HG02642 (cell line): ENCODE data around the gene C5orf58.
"Not testable (repeated sequence)": the region's sequence is repeated elsewhere in the genome, so short reads cannot be mapped to it uniquely, and the experiment has no call there.

Source experiments
- ATAC-seq: cut with Tn5 transposase; IDR thresholded peaks from one replicate; pipeline ENCODE4 v1.9.1; 2021; ENCODE audit warnings: mild to moderate bottlenecking; ENCODE audit not compliant: unreplicated experiment, poor library complexity

The C5orf58 gene

DNA sequence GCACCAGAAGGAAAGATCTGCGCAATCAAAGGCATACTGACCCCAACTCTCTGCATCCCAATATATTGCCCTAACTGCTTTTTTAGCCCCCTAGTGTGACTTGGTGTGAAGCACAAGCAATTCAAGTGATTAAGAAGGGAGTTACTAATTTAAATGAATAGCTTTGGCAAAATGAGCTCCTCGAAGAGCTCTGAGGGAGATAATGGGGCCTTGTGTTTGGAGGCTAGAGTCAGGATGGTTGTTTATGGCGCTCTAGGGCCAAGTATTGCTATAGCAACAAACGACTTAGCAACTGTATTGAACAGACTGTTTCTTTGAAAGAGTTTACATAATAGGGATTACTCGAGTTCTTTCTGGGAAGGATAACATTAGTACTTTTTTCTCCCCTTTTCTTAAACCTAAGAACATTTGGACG lies 11.5 kb upstream of the C5orf58 start:
- ATAC-seq = no peak

DNA sequence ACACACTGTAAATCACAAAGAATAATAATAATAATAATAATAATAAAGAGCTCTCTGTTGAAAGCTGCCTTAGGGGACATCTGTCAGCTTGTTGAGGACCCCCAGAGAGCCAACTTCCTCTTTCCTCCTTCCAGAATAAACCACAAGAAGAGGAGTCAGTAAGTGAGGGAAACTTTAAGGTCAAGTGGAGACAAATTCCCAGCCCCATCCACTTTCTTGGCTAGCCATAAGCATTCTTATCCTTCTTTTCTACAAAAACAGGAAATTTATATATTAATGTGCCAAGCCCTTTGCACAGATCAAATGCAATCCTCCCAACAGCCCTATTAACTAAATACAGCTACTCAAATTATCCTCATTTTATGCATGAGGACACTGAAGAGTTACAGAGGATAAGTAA lies 9.4 kb upstream of the C5orf58 start:
- no peak for ATAC-seq

DNA sequence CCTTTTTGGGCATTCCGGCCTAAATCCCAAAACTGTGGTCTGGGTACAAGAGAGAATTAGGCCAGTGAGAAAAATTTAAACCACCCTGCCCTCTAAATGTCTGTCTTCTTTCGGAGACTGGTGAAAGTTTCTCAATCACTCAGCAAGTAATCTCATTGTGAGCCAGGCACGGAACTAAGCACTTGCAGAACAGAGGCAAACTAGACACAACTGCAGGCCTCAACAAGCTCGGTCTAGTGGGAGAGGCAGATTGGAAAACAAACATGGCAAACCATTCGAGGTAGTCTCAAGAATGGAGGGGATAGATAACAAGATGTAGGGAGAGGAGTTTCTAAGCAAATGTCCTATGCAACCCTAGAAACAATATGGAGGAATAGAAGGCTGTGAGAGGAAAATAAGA lies 8.9 kb upstream of the C5orf58 start:
- no peak for ATAC-seq

DNA sequence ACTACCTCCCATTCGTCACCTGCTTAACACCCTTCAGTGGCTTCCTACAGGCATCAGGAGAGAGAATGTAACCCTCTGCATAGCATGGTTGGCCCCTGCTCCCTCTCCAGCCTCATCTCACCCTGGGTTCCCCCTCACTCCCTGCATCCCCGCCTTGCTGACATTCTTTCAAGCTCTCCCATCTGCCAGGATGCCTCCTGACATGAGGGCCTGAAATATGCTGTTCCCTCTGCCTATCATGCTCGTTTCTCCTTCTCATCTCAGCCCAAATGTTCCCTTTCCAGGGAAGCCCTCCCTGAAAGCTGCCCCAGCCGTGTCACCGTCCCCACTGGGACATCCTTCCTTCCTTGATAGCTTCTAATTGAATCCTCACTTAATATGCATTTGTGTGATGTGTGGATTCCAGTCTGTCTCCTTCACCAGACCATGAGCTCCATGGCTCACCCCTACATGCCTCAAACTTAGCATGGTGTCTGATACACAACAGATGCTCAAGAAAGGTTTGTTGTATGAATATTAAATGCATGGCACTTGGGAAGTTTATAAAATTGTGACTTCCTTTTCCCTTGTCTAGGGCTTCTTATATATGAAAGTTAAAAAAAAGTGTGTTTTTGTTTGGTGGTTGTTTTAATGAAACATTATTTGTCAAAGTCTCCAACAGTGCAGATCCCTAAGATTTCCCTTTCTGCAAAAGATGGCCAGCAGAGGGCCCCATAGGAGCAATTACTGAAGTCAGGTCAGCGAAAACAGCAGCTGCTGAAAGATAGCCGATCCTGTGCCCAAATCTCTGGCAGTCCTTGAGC lies 7.3 kb upstream of the C5orf58 start:
- no peak for ATAC-seq

DNA sequence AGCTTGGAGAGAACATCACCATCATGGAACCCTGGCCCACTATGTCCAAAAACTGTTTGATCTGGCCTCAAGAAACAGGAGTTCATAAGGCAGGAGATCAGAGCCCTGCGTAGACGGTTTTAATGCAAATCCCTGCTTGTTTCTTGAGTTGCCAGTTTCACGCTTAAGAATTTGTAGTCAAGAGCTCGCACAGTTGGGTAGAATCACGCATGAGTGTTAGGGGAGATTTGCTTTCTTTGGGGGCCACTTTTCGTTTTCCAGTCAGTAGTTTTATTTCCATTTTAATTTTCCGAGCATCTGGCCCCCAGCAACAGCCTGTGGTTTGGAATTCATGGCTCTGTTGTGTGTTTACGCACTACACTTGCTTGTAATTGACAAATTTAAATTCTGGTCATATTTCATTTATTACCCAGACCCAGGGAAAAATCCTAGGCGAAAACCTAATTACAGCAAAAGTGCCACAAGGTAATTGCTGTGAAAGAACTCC lies 6.6 kb upstream of the C5orf58 start:
- ATAC-seq = no peak

DNA sequence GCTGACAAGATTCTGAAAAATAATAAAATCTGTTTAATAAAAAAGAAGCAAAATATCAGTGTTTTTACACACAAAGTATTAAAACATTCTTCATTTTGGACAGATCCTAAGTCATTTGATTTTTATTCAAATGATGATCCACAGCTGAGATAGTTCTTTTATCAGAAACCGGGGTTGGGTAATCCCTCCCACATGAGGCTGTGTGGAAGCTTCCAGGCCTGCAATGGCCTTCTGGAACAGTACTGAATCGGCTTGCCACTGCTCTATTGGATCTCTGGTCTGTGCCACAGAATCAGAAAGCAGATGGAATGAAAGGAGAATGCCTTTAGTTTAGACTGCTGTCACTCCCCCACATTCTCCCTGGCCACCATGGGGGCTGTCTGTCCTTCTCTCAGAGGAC lies 6.1 kb upstream of the C5orf58 start:
- ATAC-seq = no peak

DNA sequence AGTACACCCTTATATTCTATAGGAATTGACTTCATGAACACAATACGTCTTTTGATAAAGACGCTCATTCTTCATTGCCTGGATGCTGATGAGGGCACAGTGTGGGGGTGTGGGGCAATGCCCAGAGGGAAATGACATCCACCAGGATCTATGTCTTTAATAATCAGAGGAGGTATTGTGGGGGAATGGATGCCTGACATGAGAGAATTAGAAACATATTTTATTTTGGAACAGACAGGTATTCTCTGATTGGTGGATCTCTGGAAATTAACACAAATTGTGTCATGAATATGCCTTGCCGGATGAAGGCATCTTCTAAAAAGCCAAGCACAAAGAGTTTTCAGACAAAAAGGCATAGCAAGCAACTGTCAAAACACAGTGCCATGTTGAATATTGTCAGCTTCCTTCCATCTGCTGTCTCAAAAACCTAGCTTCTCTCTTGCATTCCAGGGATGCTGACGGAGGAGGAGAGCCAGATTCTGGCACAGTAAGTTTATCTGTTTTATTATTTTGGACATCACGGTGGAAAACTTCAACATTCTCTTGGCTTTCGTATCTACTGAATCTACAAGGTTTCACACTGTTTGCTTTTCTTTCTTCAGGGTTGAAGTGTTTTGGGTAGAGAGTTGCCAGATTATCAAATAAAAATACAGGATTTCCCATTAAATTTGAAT lies 3.9 kb upstream of the C5orf58 start:
- ATAC-seq = no peak

DNA sequence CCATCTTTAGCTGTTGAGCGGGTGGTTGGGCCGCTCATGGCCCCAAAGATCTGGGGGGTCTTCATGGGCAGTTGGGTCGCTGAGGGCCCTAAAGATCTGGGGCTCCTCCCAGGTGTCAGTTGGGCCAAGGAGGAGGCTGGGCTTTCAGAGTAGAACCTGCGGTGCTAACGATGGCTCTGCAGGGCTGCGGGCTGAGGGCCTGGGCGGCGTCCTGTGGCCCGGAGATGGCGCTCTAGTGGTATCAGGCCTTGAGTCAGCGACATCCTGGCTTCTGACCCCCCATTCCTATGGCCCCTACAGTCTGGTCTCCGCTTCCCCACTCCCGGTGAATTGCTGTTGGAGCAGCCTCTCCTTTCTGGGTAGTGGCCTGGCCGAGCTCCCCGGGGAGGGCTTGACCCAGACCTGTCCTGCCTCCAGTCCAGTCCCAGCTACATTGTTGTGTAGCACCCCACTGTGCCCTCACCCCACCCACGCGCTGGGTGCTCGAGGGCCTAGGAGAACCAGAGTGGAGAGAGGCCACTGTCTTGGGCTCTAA lies 640 bp downstream of the C5orf58 start:
- no peak for ATAC-seq

DNA sequence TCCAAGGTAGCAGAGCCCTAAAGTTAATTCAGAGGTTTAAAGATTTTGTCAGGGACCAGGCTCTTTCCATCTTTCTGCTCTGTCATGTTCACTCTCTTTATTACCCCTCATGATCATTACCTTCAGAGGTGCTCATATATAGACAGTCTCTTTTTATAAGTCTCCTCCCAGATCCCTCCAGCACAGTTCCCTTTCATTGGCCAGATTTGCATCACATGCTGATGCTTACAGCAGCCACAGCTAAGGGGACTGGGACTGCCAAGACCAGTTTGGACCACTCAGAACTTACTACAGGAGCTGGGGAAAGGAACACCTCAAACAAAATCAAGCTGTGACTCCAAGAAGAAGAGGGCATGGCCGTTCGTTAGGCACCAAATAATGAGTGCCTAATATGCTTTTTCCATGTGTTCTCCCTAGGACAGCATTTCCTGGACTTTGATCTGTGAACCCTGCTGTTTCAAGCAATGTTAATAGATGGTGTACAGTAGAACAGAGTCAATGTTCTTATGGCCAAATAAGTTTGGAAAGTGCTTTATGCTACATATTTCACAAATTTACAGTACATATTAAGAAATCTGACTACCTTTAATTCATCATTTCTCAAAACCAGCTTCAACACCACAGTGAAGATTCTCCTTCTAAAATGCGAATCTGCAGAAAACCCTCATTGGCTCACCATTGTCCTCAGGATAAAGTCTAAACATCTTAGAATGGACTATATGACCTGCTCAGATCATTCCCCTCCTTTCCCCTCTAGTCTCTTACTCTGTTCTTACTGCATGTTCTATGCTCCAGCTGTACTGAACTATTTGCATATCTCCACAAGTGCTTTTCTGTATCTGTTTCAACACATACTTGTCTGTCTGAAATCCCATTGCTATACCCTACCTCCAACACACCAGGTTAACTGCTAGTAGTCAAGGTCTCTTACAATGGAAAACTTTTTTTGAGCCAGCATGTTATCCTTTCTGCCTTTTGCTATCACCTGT lies 3.4 kb downstream of the C5orf58 start:
- ATAC-seq = peak; percentile 61

DNA sequence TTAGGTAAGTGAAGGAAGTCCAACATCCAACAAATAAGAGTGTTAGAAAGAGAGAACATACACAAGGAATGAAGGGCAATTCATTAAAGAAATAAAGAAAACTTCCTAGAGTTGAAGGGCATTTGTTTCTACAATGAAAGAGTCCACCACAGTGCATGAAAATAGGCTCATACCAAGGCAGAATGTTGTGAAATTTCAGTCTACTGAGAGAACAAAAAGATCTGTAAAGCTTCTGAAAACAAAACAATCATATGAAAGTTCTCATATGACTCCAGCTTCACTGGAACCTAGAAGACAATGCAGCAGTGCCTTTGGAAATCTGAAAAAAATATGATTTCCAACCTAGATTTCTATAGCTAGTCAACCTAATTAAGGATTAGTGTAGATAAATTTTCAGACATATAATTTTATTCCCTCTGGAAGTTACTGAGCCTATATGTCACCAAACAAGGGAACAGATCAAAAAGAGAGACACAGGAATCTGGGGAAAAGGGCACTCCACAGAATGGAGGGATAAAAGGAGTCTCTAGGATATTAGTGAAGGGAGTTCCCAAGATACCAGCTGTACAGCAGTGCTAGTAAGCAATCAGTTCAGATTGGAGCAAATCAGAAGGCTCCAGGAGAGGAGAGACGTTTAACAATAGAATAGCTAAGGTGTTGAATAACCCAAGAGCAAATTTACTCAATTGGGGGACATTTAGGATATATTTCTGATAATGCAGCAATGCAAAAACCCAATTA lies 5.8 kb downstream of the C5orf58 start:
- no peak for ATAC-seq

DNA sequence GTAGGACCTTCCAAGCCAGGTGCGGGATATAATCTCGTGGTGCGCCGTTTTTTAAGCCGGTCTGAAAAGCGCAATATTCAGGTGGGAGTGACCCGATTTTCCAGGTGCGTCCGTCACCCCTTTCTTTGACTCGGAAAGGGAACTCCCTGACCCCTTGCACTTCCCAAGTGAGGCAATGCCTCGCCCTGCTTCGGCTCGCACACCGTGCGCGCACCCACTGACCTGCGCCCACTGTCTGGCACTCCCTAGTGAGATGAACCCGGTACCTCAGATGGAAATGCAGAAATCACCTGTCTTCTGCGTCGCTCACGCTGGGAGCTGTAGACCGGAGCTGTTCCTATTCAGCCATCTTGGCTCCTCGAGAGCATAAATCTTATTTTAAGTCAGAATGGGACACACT lies 12.7 kb downstream of the C5orf58 start:
- ATAC-seq = not testable (repeated sequence)

DNA sequence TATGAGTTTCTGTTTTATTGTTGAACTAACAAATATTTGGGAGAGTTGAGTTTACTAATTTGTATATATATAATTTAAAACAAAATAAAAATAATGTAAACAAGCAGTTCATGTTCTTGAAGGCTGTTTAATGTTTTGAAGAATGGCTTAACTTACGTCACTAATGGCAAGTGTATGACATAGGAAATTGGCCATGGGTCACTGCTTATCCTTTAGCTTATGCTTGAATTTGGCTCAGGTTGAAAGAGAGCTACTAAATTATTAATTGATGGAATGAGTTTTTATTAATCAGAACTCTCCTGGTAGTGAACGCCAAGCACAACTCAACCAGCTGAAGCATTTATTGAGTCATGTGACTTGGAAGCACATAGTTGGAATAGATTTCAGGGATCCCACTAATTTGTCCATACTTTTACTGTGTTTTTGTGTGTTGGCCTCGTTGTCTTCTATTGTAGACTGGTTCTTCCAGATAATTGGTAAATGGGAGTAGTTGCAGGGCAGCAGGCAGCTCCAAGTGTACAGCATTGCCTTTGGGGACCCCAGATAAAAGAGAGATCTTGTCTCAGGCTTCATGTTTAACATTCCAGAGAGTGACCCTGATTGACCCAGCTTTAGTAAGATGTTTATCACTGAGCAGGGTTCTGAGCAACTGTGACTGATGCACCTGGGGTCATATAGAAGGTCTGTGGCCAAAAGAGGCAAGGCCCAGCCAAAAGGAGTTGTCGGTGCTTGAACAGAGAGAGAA lies 13.5 kb downstream of the C5orf58 start:
- no peak for ATAC-seq

DNA sequence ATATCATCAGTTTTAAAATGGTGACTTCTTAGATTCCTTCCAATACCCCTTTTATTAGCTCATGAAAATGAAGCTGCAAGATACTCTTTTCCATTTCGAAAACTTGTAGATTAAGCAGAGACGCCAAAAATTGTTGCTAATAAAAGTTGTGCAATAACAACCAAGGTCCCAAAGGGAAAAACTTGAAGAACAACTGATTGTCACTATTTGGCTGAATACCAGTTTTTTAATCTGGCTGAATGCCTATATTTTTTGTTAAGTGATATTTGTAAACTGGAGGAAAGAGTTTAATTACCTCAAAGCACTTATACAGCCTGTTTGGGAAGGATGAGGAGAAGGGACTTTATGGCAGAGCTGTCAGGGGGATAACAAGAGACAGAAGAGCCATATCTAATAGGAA lies 14.6 kb downstream of the C5orf58 start:
- ATAC-seq = no peak

DNA sequence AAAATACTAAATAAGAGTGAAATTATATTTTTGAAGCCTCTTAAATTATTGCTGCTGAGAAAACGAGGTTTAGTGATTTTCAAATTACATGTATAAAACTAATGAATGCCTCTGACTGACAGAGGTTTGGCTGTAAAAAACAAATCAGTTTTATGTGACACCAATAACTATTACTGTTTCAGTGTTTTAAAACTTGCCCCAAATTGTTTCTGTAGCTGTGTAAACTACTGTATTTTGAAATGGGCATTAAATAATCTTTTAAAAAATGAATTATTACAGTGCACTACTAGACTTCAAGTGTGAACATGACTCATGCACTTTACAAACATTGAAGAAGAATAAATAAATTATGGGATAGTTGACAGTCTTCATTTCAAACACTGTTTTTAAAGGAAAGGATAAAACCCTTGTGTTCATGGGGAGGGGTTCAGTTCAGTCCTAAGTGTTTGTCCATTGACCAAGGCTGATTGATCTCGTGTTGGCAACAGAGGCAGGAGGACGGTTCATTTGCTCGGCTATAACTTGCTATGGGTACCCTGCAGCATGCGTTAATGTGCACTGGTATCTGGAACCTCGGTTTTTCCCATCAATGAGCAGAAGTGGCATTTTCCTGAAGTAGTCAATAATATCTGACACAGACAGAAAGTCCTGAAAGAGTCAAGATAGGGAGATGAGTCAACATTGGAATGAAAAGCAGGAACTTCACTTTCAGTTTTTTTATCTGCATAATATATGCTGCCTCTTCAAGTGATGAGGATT lies 15.6 kb downstream of the C5orf58 start:
- ATAC-seq = no peak

DNA sequence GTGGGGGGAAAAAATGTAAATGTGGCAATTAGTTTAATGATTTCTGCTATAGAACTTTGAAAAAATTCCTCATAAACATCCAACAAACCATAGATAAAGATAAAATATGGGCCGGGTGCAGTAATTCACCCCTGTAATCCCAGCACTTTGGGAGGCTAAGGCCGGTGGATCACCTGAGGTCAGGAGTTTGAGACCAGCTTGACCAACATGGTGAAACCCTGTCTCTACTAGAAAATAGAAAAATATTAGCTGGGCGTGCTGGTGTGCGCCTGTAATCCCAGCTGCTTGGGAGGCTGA lies 16.1 kb downstream of the C5orf58 start:
- ATAC-seq = not testable (repeated sequence)

DNA sequence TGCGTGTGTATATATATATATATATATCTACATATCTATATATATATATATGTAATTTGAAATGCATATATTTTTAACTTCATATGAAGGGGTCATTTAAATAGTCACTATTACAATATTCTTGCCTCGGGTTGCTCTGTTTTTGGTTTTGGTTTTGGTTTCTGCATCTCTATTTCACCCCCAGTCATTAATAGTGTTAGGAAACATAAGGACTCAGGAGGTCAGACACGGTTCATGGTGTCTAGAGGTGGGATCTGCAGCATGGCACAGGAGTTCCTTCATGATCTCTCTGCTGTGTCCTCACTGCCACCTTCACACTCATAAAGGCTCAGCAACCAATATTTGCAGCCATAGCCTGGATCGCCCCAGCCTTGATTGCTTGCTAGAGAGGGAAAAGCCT lies 16.6 kb downstream of the C5orf58 start:
- ATAC-seq = no peak

DNA sequence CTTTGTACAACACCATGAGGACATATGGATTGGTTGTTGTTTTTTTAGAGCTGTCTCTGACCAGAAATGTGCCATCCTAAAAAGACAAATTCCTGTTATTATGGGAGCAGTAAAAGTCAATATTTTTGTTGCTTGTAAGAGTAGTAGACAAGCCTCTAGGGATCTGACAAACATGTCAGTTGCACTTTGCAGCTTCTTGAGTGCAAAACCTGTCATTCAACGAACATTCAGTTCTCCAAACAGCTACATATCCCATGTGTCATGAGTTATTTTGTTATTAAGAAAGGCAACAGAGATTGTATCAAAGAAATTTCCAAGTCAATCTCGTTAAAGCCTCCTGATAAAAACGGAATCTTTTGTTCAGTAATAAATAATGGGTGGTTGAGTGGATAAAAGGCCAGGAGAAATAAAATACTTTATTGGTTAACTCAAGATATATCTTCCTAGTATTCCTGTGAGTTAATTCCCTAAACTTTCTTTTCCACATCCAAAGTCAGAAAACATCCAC lies 18.1 kb downstream of the C5orf58 start:
- no peak for ATAC-seq

DNA sequence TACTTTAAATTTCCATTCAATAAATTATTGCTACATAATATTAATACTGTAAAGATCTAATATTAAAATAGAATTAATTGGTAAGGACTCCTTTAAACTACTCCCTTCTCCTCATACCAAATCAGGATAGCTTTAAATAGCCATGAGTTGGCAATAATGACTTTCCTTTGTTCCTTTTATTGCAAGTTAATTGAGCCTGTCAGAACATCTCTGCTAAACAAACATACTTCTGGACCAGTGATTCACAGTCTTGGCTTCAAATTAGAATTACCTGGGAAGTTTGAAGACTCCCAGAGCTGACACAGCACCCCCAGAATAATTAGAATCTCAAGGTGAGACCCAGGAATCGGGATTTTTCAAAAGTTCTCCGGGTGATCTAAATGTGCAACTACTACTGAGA lies 18.7 kb downstream of the C5orf58 start:
- ATAC-seq = no peak
